CD14-positive monocyte (primary cell): ENCODE results near the gene RNPS1. TPM values are rescaled to one million over a fixed set of nuclear protein-coding genes. Genes with fewer than 3 reads are reported as not detected.

ENCODE experiments used
- DNase-seq, 3 donors: peaks; one replicate each; pipeline ENCODE4 v3.0.0-alpha.2; 2011 to 2022
- H2AFZ ChIP-seq: 2 replicates; pipeline ENCODE4 v1.6.0; 2012; ENCODE audit warnings: mild to moderate bottlenecking, low read depth, low read length, inconsistent platforms; ENCODE audit not compliant: insufficient read depth, poor library complexity, severe bottlenecking
- H3K27ac ChIP-seq, 2 donors: 1 replicate in 1 of 2; 2 replicates in 1 of 2; pipeline ENCODE4 v1.5.1; 2012 to 2013; ENCODE audit warnings: low read length in 2 of 2, control low read depth in 1 of 2, inconsistent platforms in 1 of 2, low read depth in 1 of 2, mild to moderate bottlenecking in 1 of 2
- H3K27me3 ChIP-seq, 2 donors: one replicate each; pipeline versions ENCODE4 v1.6.0 to v1.6.1; 2011 to 2013; ENCODE audit warnings: low read length in 2 of 2; ENCODE audit not compliant: control insufficient read depth in 2 of 2, insufficient read depth in 2 of 2
- H3K36me3 ChIP-seq, 2 donors: replicated peaks in 1 of 2; 1 replicate in 1 of 2; 2 replicates in 1 of 2; pipeline versions ENCODE4 v1.5.1 to v1.6.1; 2012 to 2013; ENCODE audit warnings: low read length in 2 of 2, control low read depth in 1 of 2, inconsistent platforms in 1 of 2, mild to moderate bottlenecking in 1 of 2; ENCODE audit not compliant: insufficient read depth in 2 of 2, control insufficient read depth in 1 of 2
- H3K4me1 ChIP-seq, 2 donors: 1 replicate in 1 of 2; 2 replicates in 1 of 2; pipeline versions ENCODE4 v1.5.1 to v1.6.1; 2012 to 2013; ENCODE audit warnings: low read length in 2 of 2, control low read depth in 1 of 2, inconsistent platforms in 1 of 2, mild to moderate bottlenecking in 1 of 2, moderate library complexity in 1 of 2; ENCODE audit not compliant: insufficient read depth in 2 of 2, control insufficient read depth in 1 of 2
- H3K4me2 ChIP-seq: replicated peaks from 2 replicates; pipeline ENCODE3; 2012; ENCODE audit warnings: low read length, moderate library complexity, mild to moderate bottlenecking; ENCODE audit not compliant: poor library complexity, severe bottlenecking; ENCODE audit errors: extremely low read depth
- H3K4me3 ChIP-seq, 3 experiments: fragments of 200-600 bp in 1 of 3; sonication (generic) in 1 of 3; replicated peaks in 1 of 3; 1 replicate in 2 of 3; 2 replicates in 1 of 3; pipeline ENCODE4 v1.5.1; 2011 to 2013; ENCODE audit warnings: low read length in 3 of 3, mild to moderate bottlenecking in 3 of 3, control low read depth in 2 of 3, low read depth in 2 of 3, inconsistent platforms in 1 of 3, moderate library complexity in 1 of 3
- H3K79me2 ChIP-seq: 2 replicates; pipeline ENCODE4 v1.6.0; 2012; ENCODE audit warnings: mild to moderate bottlenecking, control low read depth, inconsistent platforms, low read length, moderate library complexity; ENCODE audit not compliant: insufficient read depth
- H3K9ac ChIP-seq: 2 replicates; pipeline ENCODE4 v1.6.0; 2017; ENCODE audit warnings: low read length, mild to moderate bottlenecking; ENCODE audit not compliant: insufficient read depth, poor library complexity, severe bottlenecking
- H3K9me3 ChIP-seq, 2 donors: replicated peaks in 1 of 2; 1 replicate in 1 of 2; 2 replicates in 1 of 2; pipeline versions ENCODE4 v1.5.1 to v1.6.1; 2012 to 2013; ENCODE audit warnings: low read length in 2 of 2, control low read depth in 1 of 2; ENCODE audit not compliant: control insufficient read depth in 1 of 2, insufficient read depth in 1 of 2
- H4K20me1 ChIP-seq: 2 replicates; pipeline ENCODE4 v1.6.0; 2012; ENCODE audit warnings: mild to moderate bottlenecking, low read length, control low read depth, moderate library complexity; ENCODE audit not compliant: insufficient read depth
- H3K27ac Mint-ChIP-seq, 7 donors: one replicate each; pipeline ENCODE4 v1.8.0; 2020; ENCODE audit warnings: mild to moderate bottlenecking in 7 of 7, mixed read lengths in 7 of 7, moderate library complexity in 6 of 7, inconsistent platforms in 2 of 7
- H3K27me3 Mint-ChIP-seq, 3 donors: one replicate each; pipeline ENCODE4 v1.8.0; 2021 to 2022; ENCODE audit warnings: low read depth in 3 of 3, mild to moderate bottlenecking in 3 of 3, mixed read lengths in 3 of 3, moderate library complexity in 3 of 3, inconsistent platforms in 1 of 3
- H3K36me3 Mint-ChIP-seq, 2 donors: one replicate each; pipeline ENCODE4 v1.8.0; 2020; ENCODE audit warnings: mixed read lengths in 2 of 2, inconsistent platforms in 1 of 2, mild to moderate bottlenecking in 1 of 2
- H3K4me1 Mint-ChIP-seq: one replicate; pipeline ENCODE4 v1.8.0; 2020; ENCODE audit warnings: mild to moderate bottlenecking, mixed read lengths
- H3K4me3 Mint-ChIP-seq, 2 donors: one replicate each; pipeline ENCODE4 v1.8.0; 2020; ENCODE audit warnings: mild to moderate bottlenecking in 2 of 2, mixed read lengths in 2 of 2, moderate library complexity in 1 of 2
- H3K9me3 Mint-ChIP-seq, 7 donors: one replicate each; pipeline ENCODE4 v1.8.0; 2020 to 2022; ENCODE audit warnings: mixed read lengths in 7 of 7, mild to moderate bottlenecking in 6 of 7, moderate library complexity in 6 of 7, inconsistent platforms in 2 of 7
- WGBS: methylation state at CpG from one replicate; pipeline ENCODE4 v1.1.5; 2013; ENCODE audit warnings: missing lambda C conversion rate; ENCODE audit not compliant: insufficient coverage; 5-methylcytosine and 5-hydroxymethylcytosine counted together
- intact Hi-C, 2 donors: fragments of 100-400 bp; cut with micrococcal nuclease; formaldehyde crosslinking; loops; one replicate each; pipeline versions ENCODE4 v1.15.0 to v1.15.1; 2023
- polyA plus RNA-seq, 3 donors: library from polyadenylated mRNA; depleted of rRNA in 1 of 3; unstranded in 2 of 3; stranded (reverse) in 1 of 3; fragments of 300-500 nt in 2 of 3; fragments of >200 nt in 1 of 3; fragmentation: Illumina TruSeq in 2 of 3; gene quantifications; 1 replicate in 2 of 3; 2 replicates in 1 of 3; pipeline ENCODE4 v1.2.3, GENCODE V29; 2012 to 2021
- TF ChIP-seq, protein P1 (sequence below): fragments of 200-600 bp; IDR thresholded peaks from one replicate; pipeline ENCODE4 v1.8.0; 2022; ENCODE audit warnings: antibody characterized with exemption, mild to moderate bottlenecking

The RNPS1 gene
- polyA plus RNA-seq, 3 donors, result 93.7 to 176 (median 106) TPM

DNA sequence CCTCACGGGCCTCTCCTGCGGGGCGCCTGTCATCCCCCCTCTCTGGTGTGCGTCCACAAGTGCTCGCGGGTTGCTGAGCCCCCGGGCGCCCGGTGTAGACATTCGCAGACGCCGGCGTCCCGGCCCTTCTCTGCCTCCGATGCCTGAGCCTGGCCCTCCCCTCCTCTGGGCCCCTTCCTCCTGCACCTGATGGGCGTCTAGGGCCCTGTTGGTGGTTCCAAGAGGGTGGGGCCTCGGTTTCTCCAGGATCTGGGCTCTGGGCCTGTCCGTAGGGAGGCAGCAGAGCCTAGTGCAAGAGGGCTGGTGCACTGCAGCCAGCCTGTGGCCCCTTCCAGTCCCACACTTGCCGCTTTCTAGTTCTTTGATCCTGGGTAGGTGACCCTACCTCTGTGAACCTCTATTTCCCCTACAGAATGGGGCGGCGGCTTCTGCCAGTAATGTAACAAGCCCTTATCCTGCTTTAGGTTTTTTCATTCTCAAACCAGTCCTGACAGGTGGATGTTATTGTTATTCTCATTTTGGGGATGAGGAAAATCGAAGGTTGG lies 43.9 kb downstream of the RNPS1 start:
- peaks cover 22% of the 10 kb centered on the region for H3K4me1 Mint-ChIP-seq
- TF ChIP-seq, protein P1, sequence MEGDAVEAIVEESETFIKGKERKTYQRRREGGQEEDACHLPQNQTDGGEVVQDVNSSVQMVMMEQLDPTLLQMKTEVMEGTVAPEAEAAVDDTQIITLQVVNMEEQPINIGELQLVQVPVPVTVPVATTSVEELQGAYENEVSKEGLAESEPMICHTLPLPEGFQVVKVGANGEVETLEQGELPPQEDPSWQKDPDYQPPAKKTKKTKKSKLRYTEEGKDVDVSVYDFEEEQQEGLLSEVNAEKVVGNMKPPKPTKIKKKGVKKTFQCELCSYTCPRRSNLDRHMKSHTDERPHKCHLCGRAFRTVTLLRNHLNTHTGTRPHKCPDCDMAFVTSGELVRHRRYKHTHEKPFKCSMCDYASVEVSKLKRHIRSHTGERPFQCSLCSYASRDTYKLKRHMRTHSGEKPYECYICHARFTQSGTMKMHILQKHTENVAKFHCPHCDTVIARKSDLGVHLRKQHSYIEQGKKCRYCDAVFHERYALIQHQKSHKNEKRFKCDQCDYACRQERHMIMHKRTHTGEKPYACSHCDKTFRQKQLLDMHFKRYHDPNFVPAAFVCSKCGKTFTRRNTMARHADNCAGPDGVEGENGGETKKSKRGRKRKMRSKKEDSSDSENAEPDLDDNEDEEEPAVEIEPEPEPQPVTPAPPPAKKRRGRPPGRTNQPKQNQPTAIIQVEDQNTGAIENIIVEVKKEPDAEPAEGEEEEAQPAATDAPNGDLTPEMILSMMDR, result no peak
- Histone ChIP-seq H3K9ac (peak overlapping the region; percentile 96), H3K79me2 (peaks cover 42% of the 10 kb centered on the region), H3K27ac (peak overlapping the region; percentile 60 to 87), H3K27me3 (no peaks in the 10 kb centered on the region), H2AFZ (peak overlapping the region; percentile 97), H3K4me3 (peak overlapping the region; percentile 64 to 95 (median 83)), H3K4me2 (peak overlapping the region; percentile 99), H3K4me1 (peaks cover 13 to 17% of the 10 kb centered on the region in 2 donors), H3K36me3 (peaks cover 9 to 23% of the 10 kb centered on the region in 2 donors), H3K9me3 (no peaks in the 10 kb centered on the region), H4K20me1 (peaks cover 11% of the 10 kb centered on the region)
- peaks cover 7 to 20% of the 10 kb centered on the region in 2 donors for H3K36me3 Mint-ChIP-seq
- no peaks in the 10 kb centered on the region for H3K9me3 Mint-ChIP-seq
- H3K4me3 Mint-ChIP-seq, result peak overlapping the region; percentile 75 to 86
- no peak for DNase-seq
- H3K27me3 Mint-ChIP-seq, result peaks cover 0 to 3% (median 1%) of the 10 kb centered on the region in 3 donors
- intact Hi-C loops, result loop anchor here in 1 of 2 donors (1.0 to 5.0 kb wide), 3 partner anchors 9 to 177 kb away; partner anchors contain the start of genes NTHL1, RNPS1 and TSC2
- H3K27ac Mint-ChIP-seq, result peak overlapping the region; percentile 46 to 86 (median 74)
- 0% methylated on average over 18 of the region's 22 CpGs for WGBS

DNA sequence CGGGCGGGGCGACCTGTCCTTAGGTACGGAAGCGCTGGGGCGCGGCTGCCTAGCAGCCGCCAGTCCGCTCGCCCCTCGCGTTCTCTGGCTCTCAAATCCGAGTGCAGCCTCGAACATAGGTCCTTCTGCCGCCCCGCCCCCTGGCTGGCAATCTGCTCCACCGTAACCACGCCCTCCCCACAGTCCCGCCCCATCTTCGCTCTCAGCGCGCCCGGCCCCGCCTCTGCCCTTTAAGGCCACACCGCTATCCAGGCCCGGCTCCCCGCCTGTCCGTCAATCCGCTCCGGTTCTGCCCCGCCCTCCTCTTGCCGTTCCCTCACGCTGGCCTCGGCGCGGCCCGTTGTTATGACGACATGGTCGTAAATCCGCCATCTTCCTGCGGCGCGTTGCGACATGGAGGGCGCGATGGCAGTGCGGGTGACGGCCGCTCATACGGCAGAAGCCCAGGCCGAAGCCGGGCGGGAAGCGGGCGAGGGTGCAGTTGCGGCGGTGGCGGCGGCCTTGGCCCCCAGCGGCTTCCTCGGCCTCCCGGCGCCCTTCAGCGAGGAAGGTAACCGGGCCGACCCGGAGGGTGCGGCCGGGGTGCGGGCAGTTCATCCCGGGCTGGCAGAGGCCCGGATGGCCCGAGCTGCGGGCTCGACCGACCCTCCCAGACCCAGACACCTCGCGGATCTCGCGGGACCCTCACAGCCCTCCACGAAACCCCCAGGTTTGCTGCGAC lies 44.5 kb downstream of the RNPS1 start, which contains the start of gene E4F1:
E4F1 (plus strand) TSS at position 371 of the 721 bp plus-strand sequence; CDS start at position 394, 23 bp downstream.
- Mint-ChIP-seq H3K36me3 (peaks cover 2 to 15% of the 10 kb centered on the region in 2 donors), H3K4me1 (peaks cover 22% of the 10 kb centered on the region), H3K4me3 (peak within 1 kb of the TSS; percentile 75 to 86), H3K9me3 (no peaks in the 10 kb centered on the region), H3K27ac (peak within 1 kb of the TSS; percentile 46 to 86 (median 77)), H3K27me3 (peaks cover 0 to 3% (median 1%) of the 10 kb centered on the region in 3 donors)
- TF ChIP-seq, protein P1, result no peak
- under 1% methylated on average over 79 of the region's 82 CpGs for WGBS
- H3K36me3 ChIP-seq, result peaks cover 3 to 17% of the 10 kb centered on the region in 2 donors
- H3K9me3 ChIP-seq, result no peaks in the 10 kb centered on the region
- H3K27me3 ChIP-seq, result no peaks in the 10 kb centered on the region
- H3K9ac ChIP-seq, result peak within 1 kb of the TSS; percentile 96
- peaks cover 42% of the 10 kb centered on the region for H3K79me2 ChIP-seq
- peaks cover 13 to 17% of the 10 kb centered on the region in 2 donors for H3K4me1 ChIP-seq
- H2AFZ ChIP-seq, result peak within 1 kb of the TSS; percentile 97
- peak within 1 kb of the TSS; percentile 64 to 95 (median 83) for H3K4me3 ChIP-seq
- H4K20me1 ChIP-seq, result peaks cover 11% of the 10 kb centered on the region
- intact Hi-C loops, result loop anchor here in 1 of 2 donors (1.0 to 5.0 kb wide), 3 partner anchors 8 to 176 kb away; partner anchors contain the start of genes NTHL1, RNPS1 and TSC2
- H3K27ac ChIP-seq, result peak within 1 kb of the TSS; percentile 60 to 87
- peak within 1 kb of the TSS; percentile 99 for H3K4me2 ChIP-seq
- DNase-seq, result peak; percentile 98 to 100 (median 100)
